IPS-18a (cell line): ENCODE measurements around the gene DNAH6.

Source experiments
- H3K27ac ChIP-seq: one replicate; pipeline ENCODE4 v1.5.1; 2013; ENCODE audit warnings: low read length
- H3K27me3 ChIP-seq: one replicate; pipeline ENCODE4 v1.6.1; 2013; ENCODE audit warnings: mild to moderate bottlenecking, low read length; ENCODE audit not compliant: control insufficient read depth, insufficient read depth
- H3K36me3 ChIP-seq: one replicate; pipeline ENCODE4 v1.6.1; 2013; ENCODE audit warnings: low read depth, low read length; ENCODE audit not compliant: control insufficient read depth
- H3K4me1 ChIP-seq: one replicate; pipeline ENCODE4 v1.6.1; 2013; ENCODE audit warnings: low read depth, low read length; ENCODE audit not compliant: control insufficient read depth
- H3K4me3 ChIP-seq: one replicate; pipeline ENCODE4 v1.5.1; 2013; ENCODE audit warnings: low read length
- H3K9ac ChIP-seq: one replicate; pipeline ENCODE4 v1.6.1; 2013; ENCODE audit warnings: mild to moderate bottlenecking, low read length, moderate library complexity
- H3K9me3 ChIP-seq: one replicate; pipeline ENCODE4 v1.6.1; 2013; ENCODE audit warnings: low read depth, low read length; ENCODE audit not compliant: control insufficient read depth

Gene DNAH6

GRCh38 chr2:84674586-84674985 is 158.3 kb downstream of the DNAH6 start:
- Histone ChIP-seq H3K4me3 (no peak overlapping the region), H3K36me3 (no peaks in the 10 kb centered on the region), H3K27ac (no peak overlapping the region), H3K9ac (no peak overlapping the region), H3K4me1 (no peaks in the 10 kb centered on the region), H3K27me3 (no peaks in the 10 kb centered on the region), H3K9me3 (no peaks in the 10 kb centered on the region)

GRCh38 chr2:84676295-84676694 is 160.0 kb downstream of the DNAH6 start:
- Histone ChIP-seq H3K27ac (no peak overlapping the region), H3K9me3 (no peaks in the 10 kb centered on the region), H3K4me1 (no peaks in the 10 kb centered on the region), H3K27me3 (no peaks in the 10 kb centered on the region), H3K4me3 (no peak overlapping the region), H3K36me3 (no peaks in the 10 kb centered on the region), H3K9ac (no peak overlapping the region)

DNA sequence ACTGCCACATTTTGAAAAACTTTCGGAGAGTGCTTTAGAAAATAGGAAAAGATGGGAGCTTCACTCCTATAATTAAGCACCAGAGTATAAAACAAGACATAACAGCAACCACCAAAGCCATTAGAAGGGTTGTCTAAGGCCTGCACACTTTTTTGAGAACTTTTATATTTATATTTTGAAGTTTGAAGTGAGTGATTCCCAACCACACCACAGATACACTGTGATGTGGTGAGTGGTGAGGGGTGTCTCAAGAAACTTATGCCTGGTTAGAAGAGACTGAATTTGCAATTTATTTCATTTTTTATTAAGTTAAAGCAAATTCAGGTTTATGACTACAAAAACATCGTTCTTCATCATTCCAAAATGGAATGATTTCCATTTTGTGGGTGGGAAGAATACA is 161.9 kb downstream of the DNAH6 start:
- Histone ChIP-seq H3K9me3 (no peaks in the 10 kb centered on the region), H3K36me3 (no peaks in the 10 kb centered on the region), H3K27ac (no peak overlapping the region), H3K4me3 (no peak overlapping the region), H3K4me1 (no peaks in the 10 kb centered on the region), H3K9ac (no peak overlapping the region), H3K27me3 (no peaks in the 10 kb centered on the region)

- H3K9ac ChIP-seq: no peak overlapping the region
- H3K27ac ChIP-seq: no peak overlapping the region
- H3K36me3 ChIP-seq: no peaks in the 10 kb centered on the region
- H3K4me3 ChIP-seq: no peak overlapping the region
- no peaks in the 10 kb centered on the region for H3K27me3 ChIP-seq
- no peaks in the 10 kb centered on the region for H3K9me3 ChIP-seq
- H3K4me1 ChIP-seq: no peaks in the 10 kb centered on the region
Measured at GRCh38 chr2:84686783-84687476, 170.6 kb downstream of the DNAH6 start.

- Histone ChIP-seq H3K27ac (no peak overlapping the region), H3K4me1 (no peaks in the 10 kb centered on the region), H3K27me3 (no peaks in the 10 kb centered on the region), H3K36me3 (no peaks in the 10 kb centered on the region), H3K9me3 (no peaks in the 10 kb centered on the region), H3K4me3 (no peak overlapping the region), H3K9ac (no peak overlapping the region)
Measured at GRCh38 chr2:84687498-84688149, 171.3 kb downstream of the DNAH6 start.

- Histone ChIP-seq H3K36me3 (no peaks in the 10 kb centered on the region), H3K9me3 (no peaks in the 10 kb centered on the region), H3K27me3 (no peaks in the 10 kb centered on the region), H3K4me1 (no peaks in the 10 kb centered on the region), H3K27ac (no peak overlapping the region), H3K4me3 (no peak overlapping the region), H3K9ac (no peak overlapping the region)
Measured at GRCh38 chr2:84690225-84690624, 173.9 kb downstream of the DNAH6 start.

GRCh38 chr2:84694088-84694622 is 177.9 kb downstream of the DNAH6 start:
- Histone ChIP-seq H3K9ac (no peak overlapping the region), H3K4me1 (no peaks in the 10 kb centered on the region), H3K9me3 (no peaks in the 10 kb centered on the region), H3K36me3 (no peaks in the 10 kb centered on the region), H3K27me3 (no peaks in the 10 kb centered on the region), H3K27ac (no peak overlapping the region), H3K4me3 (no peak overlapping the region)

DNA sequence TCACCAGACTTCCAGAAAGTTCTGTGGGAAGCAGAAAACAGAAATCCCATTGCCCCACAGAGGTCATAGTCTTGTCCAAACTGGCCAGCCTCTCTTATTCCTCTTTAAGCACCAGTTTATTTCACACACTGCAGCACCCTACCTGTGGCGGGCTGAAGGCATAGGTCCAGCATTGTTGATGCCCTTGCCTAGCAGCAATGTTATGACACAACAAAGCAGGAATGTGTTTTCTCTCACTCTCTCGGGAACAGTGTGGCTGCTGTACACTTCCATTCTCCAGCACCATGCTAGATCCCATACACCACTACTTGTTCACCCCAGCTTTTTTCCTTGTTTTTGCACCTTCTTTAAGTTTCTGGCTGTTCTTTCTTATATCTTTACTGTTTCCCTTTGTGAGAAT is 181.6 kb downstream of the DNAH6 start:
- H3K36me3 ChIP-seq: no peaks in the 10 kb centered on the region
- no peaks in the 10 kb centered on the region for H3K27me3 ChIP-seq
- peaks cover 3% of the 10 kb centered on the region for H3K9me3 ChIP-seq
- H3K27ac ChIP-seq: no peak overlapping the region
- H3K9ac ChIP-seq: no peak overlapping the region
- no peaks in the 10 kb centered on the region for H3K4me1 ChIP-seq
- no peak overlapping the region for H3K4me3 ChIP-seq

- Histone ChIP-seq H3K9me3 (peaks cover 5% of the 10 kb centered on the region), H3K27me3 (no peaks in the 10 kb centered on the region), H3K4me1 (no peaks in the 10 kb centered on the region), H3K27ac (no peak overlapping the region), H3K4me3 (no peak overlapping the region), H3K36me3 (no peaks in the 10 kb centered on the region), H3K9ac (no peak overlapping the region)
Measured at GRCh38 chr2:84700006-84700405, 183.7 kb downstream of the DNAH6 start.

- no peaks in the 10 kb centered on the region for H3K4me1 ChIP-seq
- no peak overlapping the region for H3K9ac ChIP-seq
- no peak overlapping the region for H3K4me3 ChIP-seq
- H3K9me3 ChIP-seq: peaks cover 5% of the 10 kb centered on the region
- H3K36me3 ChIP-seq: no peaks in the 10 kb centered on the region
- no peaks in the 10 kb centered on the region for H3K27me3 ChIP-seq
- no peak overlapping the region for H3K27ac ChIP-seq
Measured at GRCh38 chr2:84701880-84702279, 185.6 kb downstream of the DNAH6 start.

- H3K27ac ChIP-seq: no peak overlapping the region
- no peaks in the 10 kb centered on the region for H3K36me3 ChIP-seq
- H3K4me3 ChIP-seq: no peak overlapping the region
- H3K9ac ChIP-seq: no peak overlapping the region
- peaks cover 5% of the 10 kb centered on the region for H3K9me3 ChIP-seq
- no peaks in the 10 kb centered on the region for H3K4me1 ChIP-seq
- H3K27me3 ChIP-seq: no peaks in the 10 kb centered on the region
Measured at GRCh38 chr2:84702941-84703340, 186.6 kb downstream of the DNAH6 start.

DNA sequence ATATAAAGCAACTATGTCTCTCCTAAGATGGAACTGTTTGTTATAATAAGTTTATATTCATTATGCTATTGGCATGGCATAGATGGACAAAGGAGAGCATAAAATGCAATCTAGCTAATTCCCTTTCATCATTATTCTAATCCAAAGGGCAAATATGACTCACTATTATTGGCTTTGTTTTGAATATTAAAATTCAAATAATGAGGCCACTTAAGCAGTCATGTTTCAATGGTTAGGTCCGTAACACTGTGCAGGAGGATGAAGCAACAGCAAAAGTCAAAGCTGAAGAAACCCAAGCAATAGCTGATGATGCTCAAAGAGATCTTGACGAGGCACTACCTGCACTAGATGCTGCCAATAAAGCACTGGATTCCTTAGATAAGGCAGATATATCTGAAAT is 187.5 kb downstream of the DNAH6 start:
- Histone ChIP-seq H3K9me3 (peaks cover 5% of the 10 kb centered on the region), H3K4me3 (no peak overlapping the region), H3K36me3 (no peaks in the 10 kb centered on the region), H3K27ac (no peak overlapping the region), H3K27me3 (no peaks in the 10 kb centered on the region), H3K9ac (no peak overlapping the region), H3K4me1 (no peaks in the 10 kb centered on the region)
